ENCODE measurements around the gene LSM5. TPM values are rescaled to one million over a fixed set of nuclear protein-coding genes. Genes with fewer than 3 reads are reported as not detected.

The LSM5 gene
- total and polyA plus RNA-seq, 9 of the 15 experiments (the other 6 are each of a cell fraction or from before 2014, with no cell fraction given), result 36.3 to 620 (median 186) TPM

- no peak overlapping the region for H3K4me3 ChIP-seq
These were observed 25.8 kb upstream of the LSM5 start for GRCh38 chr7:32515890-32516550.

GRCh38 chr7:32513210-32513609 is 23.0 kb upstream of the LSM5 start:
- Histone ChIP-seq H3K79me2 (ENCODE audit: control insufficient read depth, insufficient read depth, low read length) (peaks cover 85% of the 10 kb centered on the region), H2AFZ (ENCODE audit: low read depth, low read length) (no peak overlapping the region), H3K36me3 (ENCODE audit: control insufficient read depth, insufficient read depth, low read length) (peaks cover 18% of the 10 kb centered on the region; the same call in 2 of the 3 replicates), H3K9me3 (replicated peaks; ENCODE audit: control insufficient read depth, insufficient read depth, low read depth, low read length) (no peaks in the 10 kb centered on the region), H3K4me3 (no peak overlapping the region), H3K27me3 (ENCODE audit: control insufficient read depth in 2 of 2, insufficient read depth in 2 of 2, low read length in 2 of 2) (no peaks in the 10 kb centered on the region), H4K20me1 (replicated peaks; ENCODE audit: control insufficient read depth, insufficient read depth, low read length) (no peaks in the 10 kb centered on the region), H3K27ac (ENCODE audit: extremely low read depth, low read depth, low read length) (no peak overlapping the region; the same call in 2 of the 3 replicates), H3K4me1 (replicated peaks in 1 of 2; ENCODE audit: control insufficient read depth in 2 of 2, insufficient read depth in 2 of 2, low read length in 2 of 2) (peaks cover 5 to 29% of the 10 kb centered on the region in 2 experiments; a peak in 4 of 5 replicates), H3K9me1 (ENCODE audit: control insufficient read depth, insufficient read depth, low read length) (no peaks in the 10 kb centered on the region), H3K4me2 (ENCODE audit: insufficient read depth, low read length) (no peak overlapping the region), H3K9ac (ENCODE audit: insufficient read depth in 1 of 2, low read depth in 2 of 2, low read length in 2 of 2) (no peak overlapping the region; a peak in 1 of 4 replicates)
- FAIRE-seq, result no peak
- CTCF ChIA-PET (ENCODE audit: low intra/inter-chr PET ratio), result no interaction called here
- no peak for DNase-seq (ENCODE audit: extremely low read depth in 1 of 4, low spot score in 3 of 4)
- peak; percentile 14; the same call in 2 of the 3 replicates for ATAC-seq
- no TSS peak for BruUV-seq (replicated peaks)
- POLR2A ChIA-PET, result no interaction called here
- in situ Hi-C loops (cut with MboI), result no loop called here
- intact Hi-C loops (cut with micrococcal nuclease), result no loop called here
- WGBS (ENCODE audit: insufficient coverage, low coverage, missing lambda C conversion rate), result 79% methylated on average over 1 of the region's 1 CpG
- TF ChIP-seq MXI1 (IDR thresholded peaks at IDR 0.05; ENCODE audit: low read depth, low read length), result no peak
- no peak for TF ChIP-seq ZBTB11 (CRISPR knock-in tag; IDR thresholded peaks at IDR 0.05)
- TF ChIP-seq FOXJ3 (CRISPR knock-in tag; IDR thresholded peaks at IDR 0.05), result no peak
- TF ChIP-seq CBFB (CRISPR knock-in tag; IDR thresholded peaks at IDR 0.05), result no peak
- no peak for TF ChIP-seq U2AF1 (optimal IDR thresholded peaks at IDR 0.05; ENCODE audit: low read depth, low read length)
- TF ChIP-seq MITF (IDR thresholded peaks at IDR 0.05), result no peak
- TF ChIP-seq NFE2 (IDR thresholded peaks at IDR 0.05; ENCODE audit: low read depth), result no peak

More at GRCh38 chr7:32515890-32516550, 25.8 kb upstream of the LSM5 start:
- no TSS peak for BruUV-seq (replicated peaks)
- Histone ChIP-seq H3K9me1 (ENCODE audit: control insufficient read depth, insufficient read depth, low read length) (no peaks in the 10 kb centered on the region), H3K9ac (ENCODE audit: insufficient read depth in 1 of 2, low read depth in 2 of 2, low read length in 2 of 2) (peak overlapping the region in 1 of 2 experiments; percentile 11; a peak in 1 of 4 replicates), H3K9me3 (replicated peaks; ENCODE audit: control insufficient read depth, insufficient read depth, low read depth, low read length) (peaks cover 15% of the 10 kb centered on the region), H3K4me1 (replicated peaks in 1 of 2; ENCODE audit: control insufficient read depth in 2 of 2, insufficient read depth in 2 of 2, low read length in 2 of 2) (peaks cover 5 to 29% of the 10 kb centered on the region in 2 experiments; a peak in 4 of 5 replicates), H4K20me1 (replicated peaks; ENCODE audit: control insufficient read depth, insufficient read depth, low read length) (no peaks in the 10 kb centered on the region), H3K79me2 (ENCODE audit: control insufficient read depth, insufficient read depth, low read length) (peaks cover 87% of the 10 kb centered on the region), H3K27ac (ENCODE audit: extremely low read depth, low read depth, low read length) (peak overlapping the region; percentile 28; the same call in 2 of the 3 replicates), H3K27me3 (ENCODE audit: control insufficient read depth in 2 of 2, insufficient read depth in 2 of 2, low read length in 2 of 2) (no peaks in the 10 kb centered on the region), H3K4me2 (ENCODE audit: insufficient read depth, low read length) (no peak overlapping the region), H3K36me3 (ENCODE audit: control insufficient read depth, insufficient read depth, low read length) (peaks cover 16% of the 10 kb centered on the region; the same call in 2 of the 3 replicates), H2AFZ (ENCODE audit: low read depth, low read length) (no peak overlapping the region)
- CTCF ChIA-PET (ENCODE audit: low intra/inter-chr PET ratio), result no interaction called here
- intact Hi-C loops (cut with micrococcal nuclease), result no loop called here
- DNase-seq (ENCODE audit: extremely low read depth in 1 of 4, low spot score in 3 of 4) (no peak), ATAC-seq (peak; percentile 32), FAIRE-seq (no peak)
- POLR2A ChIA-PET, result interaction anchor here (0.9 kb wide), 2 partner anchors 11 to 14 kb away, joined by 3 to 4 read pairs; no protein-coding TSS in a partner anchor
- WGBS (ENCODE audit: insufficient coverage, low coverage, missing lambda C conversion rate), result 76% methylated on average over 3 of the region's 3 CpGs
- TF ChIP-seq TGIF2 (CRISPR knock-in tag; IDR thresholded peaks at IDR 0.05), result no peak
- in situ Hi-C loops (cut with MboI), result no loop called here

Measured in K562 (cell line).